HG02759 (cell line): ENCODE results near the gene CSK.

ENCODE experiments used
- ATAC-seq: cut with Tn5 transposase; IDR thresholded peaks from one replicate; pipeline ENCODE4 v1.9.1; 2021; ENCODE audit warnings: mild to moderate bottlenecking, moderate library complexity; ENCODE audit not compliant: unreplicated experiment

CSK gene

GRCh38 chr15:74786551-74787165 lies 4.8 kb downstream of the CSK start:
- ATAC-seq = no peak

GRCh38 chr15:74787251-74788041 lies 5.6 kb downstream of the CSK start:
- ATAC-seq = peak; percentile 46

- ATAC-seq = no peak
Measured at GRCh38 chr15:74788042-74788682, 6.3 kb downstream of the CSK start.

- peak; percentile 29 for ATAC-seq
Measured at GRCh38 chr15:74788683-74789151, 6.8 kb downstream of the CSK start.

DNA sequence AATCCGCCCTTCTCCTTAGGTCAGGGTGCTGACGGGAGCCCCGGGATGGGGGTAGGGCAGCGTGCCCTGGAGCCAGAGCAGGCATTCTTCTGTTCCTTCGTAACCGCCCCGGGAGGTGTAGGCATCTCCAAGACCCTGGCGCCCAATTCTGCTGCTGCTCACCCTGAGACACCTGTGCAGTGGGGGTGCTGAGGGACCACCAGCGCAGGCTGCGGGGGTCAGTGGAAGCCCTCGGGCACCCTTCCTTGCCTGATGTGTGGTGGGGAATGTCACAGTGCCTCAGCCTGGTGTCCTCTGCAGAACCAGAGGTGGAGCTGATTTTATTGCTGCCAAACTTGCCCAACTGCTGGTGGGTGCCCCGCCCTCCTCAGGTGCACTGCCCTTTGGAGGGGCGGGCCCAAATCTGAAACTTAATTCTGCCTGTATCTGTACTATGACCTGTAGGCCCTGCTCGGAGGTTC lies 7.3 kb downstream of the CSK start:
- no peak for ATAC-seq

DNA sequence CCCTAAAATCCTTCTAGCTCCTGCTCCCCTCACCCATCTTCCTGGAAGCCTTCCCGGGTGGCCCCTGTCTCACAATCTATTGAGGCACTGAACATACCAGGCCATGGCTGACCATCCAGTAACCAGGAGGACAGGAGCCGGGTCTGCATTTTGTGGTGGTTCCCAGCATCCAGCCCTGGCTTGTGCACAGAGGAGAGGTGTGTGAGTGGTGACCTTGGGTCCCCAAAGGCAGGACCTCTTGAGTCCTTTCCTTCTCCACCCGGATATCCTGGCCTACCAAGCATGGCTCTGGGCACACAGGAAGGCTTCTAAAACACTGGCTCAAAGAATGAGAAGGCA lies 7.8 kb downstream of the CSK start:
- no peak for ATAC-seq

DNA sequence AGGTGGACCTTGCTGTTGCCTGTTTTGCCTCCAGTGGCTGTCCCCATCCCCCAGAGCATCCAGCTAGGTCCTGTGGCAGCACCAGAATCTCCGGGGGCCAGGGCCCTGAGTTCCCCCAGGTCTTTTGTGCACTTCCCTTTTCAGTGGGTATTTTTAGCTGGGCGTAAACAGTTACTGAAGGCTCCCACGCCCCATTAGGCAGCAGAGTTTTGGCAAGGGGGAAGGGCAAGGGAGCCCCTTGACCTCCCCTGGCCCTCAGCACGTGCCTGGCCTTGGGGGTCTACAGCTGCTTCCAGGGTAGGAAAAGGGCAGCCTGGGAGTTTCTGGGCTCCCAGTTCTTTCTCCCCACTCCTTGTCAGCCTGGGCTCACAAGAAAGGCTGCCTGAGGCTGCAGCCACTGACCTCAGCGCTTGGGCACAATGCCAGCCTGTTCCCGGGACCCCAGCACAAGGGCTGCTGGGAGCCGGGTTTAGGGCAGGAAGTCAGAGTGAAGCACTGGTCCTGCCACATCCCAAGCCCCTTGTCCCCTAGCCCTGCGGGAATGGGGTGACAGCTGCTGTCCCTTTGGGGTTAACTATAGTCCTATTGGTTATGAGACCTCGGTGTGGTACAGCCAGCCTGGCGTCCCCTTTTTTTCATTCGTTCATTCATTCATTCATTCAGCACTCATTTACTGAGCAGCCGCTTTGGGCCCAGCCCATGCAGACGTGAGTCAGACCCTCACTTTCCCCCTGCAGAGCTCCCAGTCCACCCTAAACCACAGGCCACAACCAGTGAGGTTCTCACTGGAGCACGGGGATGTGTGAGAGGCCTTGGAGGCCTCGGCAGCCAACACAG lies 8.4 kb downstream of the CSK start:
- no peak for ATAC-seq

GRCh38 chr15:74791007-74791406 lies 9.1 kb downstream of the CSK start:
- ATAC-seq = no peak

DNA sequence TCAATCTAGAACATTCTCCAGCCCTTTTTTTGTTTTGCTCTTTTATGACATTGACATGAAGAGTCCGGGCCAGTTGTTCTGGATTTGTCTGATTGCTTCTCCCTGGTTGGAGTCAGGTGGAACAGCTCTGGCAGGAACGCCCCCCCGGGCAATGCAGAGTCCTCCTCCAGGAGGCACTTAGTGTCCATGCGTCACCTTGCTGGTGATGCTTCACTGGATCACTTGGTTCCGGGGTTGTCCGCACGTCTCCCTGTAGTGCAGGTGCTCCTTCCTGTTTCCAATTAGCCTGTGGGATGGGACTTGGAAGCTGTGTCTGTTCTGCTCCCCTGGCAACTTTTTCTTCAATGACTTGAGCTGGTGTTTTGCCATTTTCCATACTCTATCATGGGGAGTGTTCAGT lies 9.8 kb downstream of the CSK start:
- ATAC-seq = no peak

DNA sequence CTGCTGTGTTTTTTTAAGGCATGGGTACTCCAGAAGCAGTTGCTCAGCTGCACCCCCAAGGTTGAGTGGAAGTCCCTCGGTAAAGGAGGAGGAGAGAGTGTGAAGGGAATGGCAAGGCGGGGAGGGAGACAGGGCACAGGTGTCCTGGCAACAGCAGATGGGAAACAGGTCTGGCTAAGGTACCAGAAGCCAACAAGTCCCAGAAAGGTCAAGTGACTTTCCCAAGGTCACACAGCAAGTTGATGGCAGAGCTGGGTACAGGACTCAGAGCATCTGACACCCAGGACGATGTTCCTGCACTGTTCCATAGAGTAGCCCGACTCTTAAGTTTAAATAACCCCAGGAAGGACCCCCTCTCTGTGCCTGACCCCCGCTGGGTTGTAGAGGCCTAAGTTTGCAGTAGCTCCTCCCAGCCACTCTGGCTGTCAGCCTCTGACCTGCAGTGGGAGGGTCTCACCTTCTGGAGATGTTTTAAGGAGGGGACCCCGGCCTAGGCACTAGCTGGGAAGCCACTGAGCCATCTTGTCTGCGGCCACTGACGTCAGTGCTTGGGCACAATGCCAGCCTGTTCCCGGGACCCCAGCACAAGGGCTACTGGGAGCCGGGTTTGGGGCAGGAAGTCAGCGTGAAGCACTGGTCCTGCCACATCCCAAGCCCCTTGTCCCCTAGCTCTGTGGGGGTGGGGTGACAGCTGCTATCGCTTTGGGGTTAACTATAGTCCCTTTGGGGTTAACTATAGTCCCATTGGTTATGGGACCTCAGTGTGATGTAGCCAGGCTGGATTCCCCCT lies 10.5 kb downstream of the CSK start:
- ATAC-seq = no peak

- no peak for ATAC-seq
Measured at GRCh38 chr15:74793135-74794028, 11.5 kb downstream of the CSK start.

DNA sequence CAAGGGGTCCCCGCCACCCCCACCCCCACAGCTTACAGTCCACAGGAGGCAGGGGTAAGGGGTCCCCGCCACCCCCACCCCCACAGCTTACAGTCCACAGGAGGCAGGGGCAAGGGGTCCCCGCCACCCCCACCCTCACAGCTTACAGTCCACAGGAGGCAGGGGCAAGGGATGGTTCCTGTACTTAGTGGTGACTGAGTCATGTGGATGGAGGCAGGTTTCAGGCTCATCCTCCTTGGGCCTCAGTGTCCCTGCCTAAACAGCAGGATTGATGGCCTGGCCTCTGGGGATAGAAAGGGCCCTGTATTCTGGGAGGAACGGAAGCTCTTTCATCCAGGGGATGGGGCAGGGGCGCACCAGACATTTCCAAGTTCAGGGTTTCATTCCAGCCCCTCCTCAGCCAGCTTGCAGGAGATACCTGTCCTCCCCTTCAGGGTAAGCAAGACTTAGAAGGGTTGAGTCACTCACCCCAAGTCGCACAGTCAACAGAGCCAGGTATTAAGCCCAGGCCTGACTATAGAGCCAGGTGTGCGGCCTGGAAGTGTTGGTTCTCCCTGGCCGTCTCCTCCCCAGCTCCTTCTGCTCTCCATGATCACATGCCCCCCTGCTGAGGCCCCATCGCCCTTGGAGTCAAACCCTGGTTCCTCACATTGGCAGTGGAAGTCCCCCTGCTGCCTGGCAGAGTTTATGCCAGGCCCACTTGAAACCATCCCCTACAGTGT lies 12.5 kb downstream of the CSK start:
- ATAC-seq = no peak

GRCh38 chr15:74794970-74795349 lies 13.1 kb downstream of the CSK start:
- ATAC-seq = no peak

GRCh38 chr15:74795966-74796625 lies 14.2 kb downstream of the CSK start:
- ATAC-seq = no peak

DNA sequence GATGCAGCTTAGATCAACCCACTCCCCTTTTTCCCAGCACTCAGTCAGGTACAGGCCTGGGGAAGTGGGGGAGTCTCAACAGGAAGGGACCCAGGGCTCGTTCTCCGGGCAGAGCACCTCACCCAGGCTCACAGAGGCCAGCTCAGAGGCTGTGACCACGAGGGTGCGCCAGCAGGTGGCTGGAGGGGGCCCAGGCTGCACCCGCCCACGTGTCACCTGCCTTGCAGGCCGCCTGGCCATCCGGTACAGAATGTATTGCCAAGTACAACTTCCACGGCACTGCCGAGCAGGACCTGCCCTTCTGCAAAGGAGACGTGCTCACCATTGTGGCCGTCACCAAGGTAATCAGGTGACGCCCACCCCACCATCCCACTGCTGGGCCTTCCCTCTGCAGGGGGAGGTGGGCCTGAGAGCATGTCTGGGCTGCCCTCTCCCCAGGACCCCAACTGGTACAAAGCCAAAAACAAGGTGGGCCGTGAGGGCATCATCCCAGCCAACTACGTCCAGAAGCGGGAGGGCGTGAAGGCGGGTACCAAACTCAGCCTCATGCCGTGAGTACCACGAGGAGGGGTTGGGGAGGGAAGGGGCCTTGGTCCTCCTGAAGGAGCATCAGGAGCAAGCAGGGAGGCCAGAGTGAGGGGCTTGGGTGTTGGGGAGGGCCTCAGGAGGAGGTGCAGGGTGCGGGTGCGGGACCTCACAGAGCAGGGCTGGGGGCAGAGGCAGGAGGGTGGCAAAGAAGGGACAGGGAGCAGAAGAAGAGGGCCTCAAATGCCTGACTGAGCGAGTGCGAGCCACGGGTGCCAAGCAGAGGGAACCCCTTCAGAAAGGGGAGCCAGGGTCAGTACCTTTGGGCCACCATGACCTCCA lies 16.7 kb downstream of the CSK start:
- no peak for ATAC-seq

DNA sequence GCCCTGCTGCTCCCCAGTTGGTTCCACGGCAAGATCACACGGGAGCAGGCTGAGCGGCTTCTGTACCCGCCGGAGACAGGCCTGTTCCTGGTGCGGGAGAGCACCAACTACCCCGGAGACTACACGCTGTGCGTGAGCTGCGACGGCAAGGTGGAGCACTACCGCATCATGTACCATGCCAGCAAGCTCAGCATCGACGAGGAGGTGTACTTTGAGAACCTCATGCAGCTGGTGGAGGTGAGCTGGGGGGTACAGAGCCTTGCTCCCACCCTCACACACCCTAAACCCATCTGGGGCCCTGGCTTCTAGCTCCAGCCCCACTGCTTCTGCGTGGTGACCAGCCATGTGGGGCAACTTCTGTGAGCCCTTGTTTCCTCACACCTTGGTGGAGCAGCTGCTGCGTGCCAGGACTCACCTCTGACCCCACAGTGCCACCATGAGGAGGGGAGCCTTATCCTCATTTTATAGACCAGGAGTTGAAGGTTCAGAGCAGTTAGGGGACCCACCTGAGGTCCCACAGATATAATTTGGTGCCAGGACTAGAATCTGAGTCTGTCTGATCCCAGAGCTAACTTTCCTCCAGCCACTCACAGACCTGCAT lies 17.5 kb downstream of the CSK start:
- no peak for ATAC-seq
